Prostate gland (tissue), 2 donors: Measurements from ENCODE around the gene KIAA0825.

Experiments
- POLR2A ChIP-seq: fragments of 450-650 bp; IDR thresholded peaks from one replicate; pipeline ENCODE4 v1.6.1; 2016; ENCODE audit warnings: antibody characterized with exemption, mild to moderate bottlenecking
- POLR2AphosphoS5 ChIP-seq: sonication (generic); formaldehyde crosslinking; IDR thresholded peaks from one replicate; pipeline ENCODE4 v1.6.1; 2017; ENCODE audit warnings: antibody characterized with exemption
- TF ChIP-seq, protein P1 (sequence below), 4 experiments: fragments of 200-600 bp in 2 of 4; fragments of 450-650 bp in 2 of 4; sonication (generic) in 2 of 4; IDR thresholded peaks; 1 replicate in 3 of 4; 2 replicates in 1 of 4; pipeline ENCODE4 v1.5.1; 2016 to 2019; ENCODE audit warnings: antibody characterized with exemption in 4 of 4, mild to moderate bottlenecking in 2 of 4, moderate library complexity in 2 of 4

DNA sequence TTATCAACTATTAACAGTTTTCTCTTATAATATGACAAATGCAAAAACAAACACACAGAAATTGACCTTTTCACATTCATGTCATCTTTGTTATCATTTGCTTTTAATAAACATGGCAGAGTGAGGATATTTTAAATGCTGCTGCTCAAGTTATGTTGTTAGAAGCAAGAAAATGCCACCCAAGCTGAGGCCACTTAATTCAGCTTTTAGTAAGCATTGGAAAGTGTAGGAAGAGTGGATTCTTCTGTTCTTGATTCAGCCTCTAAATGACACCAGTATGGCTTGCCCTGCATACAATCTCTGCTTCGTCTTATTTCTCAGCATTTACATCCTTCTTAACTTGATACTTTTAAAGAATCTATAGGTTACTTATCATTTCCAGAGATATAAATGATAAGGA, 456.6 kb downstream of the KIAA0825 start:
- TF ChIP-seq, protein P1, sequence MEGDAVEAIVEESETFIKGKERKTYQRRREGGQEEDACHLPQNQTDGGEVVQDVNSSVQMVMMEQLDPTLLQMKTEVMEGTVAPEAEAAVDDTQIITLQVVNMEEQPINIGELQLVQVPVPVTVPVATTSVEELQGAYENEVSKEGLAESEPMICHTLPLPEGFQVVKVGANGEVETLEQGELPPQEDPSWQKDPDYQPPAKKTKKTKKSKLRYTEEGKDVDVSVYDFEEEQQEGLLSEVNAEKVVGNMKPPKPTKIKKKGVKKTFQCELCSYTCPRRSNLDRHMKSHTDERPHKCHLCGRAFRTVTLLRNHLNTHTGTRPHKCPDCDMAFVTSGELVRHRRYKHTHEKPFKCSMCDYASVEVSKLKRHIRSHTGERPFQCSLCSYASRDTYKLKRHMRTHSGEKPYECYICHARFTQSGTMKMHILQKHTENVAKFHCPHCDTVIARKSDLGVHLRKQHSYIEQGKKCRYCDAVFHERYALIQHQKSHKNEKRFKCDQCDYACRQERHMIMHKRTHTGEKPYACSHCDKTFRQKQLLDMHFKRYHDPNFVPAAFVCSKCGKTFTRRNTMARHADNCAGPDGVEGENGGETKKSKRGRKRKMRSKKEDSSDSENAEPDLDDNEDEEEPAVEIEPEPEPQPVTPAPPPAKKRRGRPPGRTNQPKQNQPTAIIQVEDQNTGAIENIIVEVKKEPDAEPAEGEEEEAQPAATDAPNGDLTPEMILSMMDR (IDR thresholded peaks at IDR 0.05), result no peak
- TF ChIP-seq POLR2A (no peak), POLR2AphosphoS5 (no peak)
